WTC11 (cell line): ENCODE measurements around the gene TMEM117. TPM values are rescaled to one million over a fixed set of nuclear protein-coding genes. Genes with fewer than 3 reads are reported as not detected.

Experiments used
- ATAC-seq: fragments of 200-7000 bp; cut with Tn5 transposase; 2 replicates; pipeline ENCODE4 v1.10.0; 2021; ENCODE audit warnings: mild to moderate bottlenecking, moderate library complexity
- CTCF ChIA-PET: fragments of 300-600 bp; sonication (Branson Sonifier 250); formaldehyde crosslinking; loops from one replicate; lab custom pipeline; 2021; ENCODE audit warnings: antibody characterized with exemption; lab: Charles Lee
- POLR2A ChIA-PET: fragments of 350-600 bp; sonication (Branson Sonifier 250); formaldehyde crosslinking; loops from one replicate; lab custom pipeline; 2021; ENCODE audit warnings: antibody characterized with exemption; lab: Charles Lee
- DNase-seq: peaks from one replicate; pipeline ENCODE4 v3.0.0; 2021; ENCODE audit warnings: low spot score
- H3K27ac Mint-ChIP-seq: 2 replicates; pipeline ENCODE4 v1.8.0; 2021; ENCODE audit warnings: mixed read lengths
- H3K27me3 Mint-ChIP-seq: 2 replicates; pipeline ENCODE4 v1.8.0; 2021; ENCODE audit warnings: low read depth, mild to moderate bottlenecking, moderate library complexity, mixed read lengths
- H3K36me3 Mint-ChIP-seq: 2 replicates; pipeline ENCODE4 v1.8.0; 2021; ENCODE audit warnings: mixed read lengths
- H3K4me1 Mint-ChIP-seq: 2 replicates; pipeline ENCODE4 v1.8.0; 2022; ENCODE audit warnings: mixed read lengths
- H3K4me3 Mint-ChIP-seq: 2 replicates; pipeline ENCODE4 v1.8.0; 2021; ENCODE audit warnings: mild to moderate bottlenecking, moderate library complexity, mixed read lengths
- H3K9me3 Mint-ChIP-seq: 2 replicates; pipeline ENCODE4 v1.8.0; 2021; ENCODE audit warnings: mixed read lengths
- ESRRA ChIP-seq: sonication (generic); formaldehyde crosslinking; IDR thresholded peaks from 2 replicates; pipeline ENCODE4 v1.8.1; 2022; ENCODE audit warnings: mild to moderate bottlenecking, missing genetic modification reagents, borderline replicate concordance
- FOXJ3 ChIP-seq: sonication (generic); formaldehyde crosslinking; IDR thresholded peaks from 2 replicates; pipeline ENCODE4 v1.9.0; 2021; ENCODE audit warnings: missing genetic modification reagents, mild to moderate bottlenecking, borderline replicate concordance
- FOXK1 ChIP-seq: sonication (generic); formaldehyde crosslinking; IDR thresholded peaks from 2 replicates; pipeline ENCODE4 v1.8.0; 2022; ENCODE audit warnings: mild to moderate bottlenecking, moderate library complexity, missing genetic modification reagents
- IRF2 ChIP-seq: sonication (generic); formaldehyde crosslinking; IDR thresholded peaks from 2 replicates; pipeline ENCODE4 v1.8.0; 2022; ENCODE audit warnings: low read depth, missing genetic modification reagents, borderline replicate concordance
- NFE2L1 ChIP-seq: sonication (generic); formaldehyde crosslinking; IDR thresholded peaks from 2 replicates; pipeline ENCODE4 v1.8.1; 2023; ENCODE audit warnings: missing genetic modification reagents
- NR3C1 ChIP-seq: sonication (generic); formaldehyde crosslinking; conservative IDR thresholded peaks from 2 replicates; pipeline ENCODE4 v1.8.1; 2023; ENCODE audit warnings: low read depth, mild to moderate bottlenecking, missing genetic modification reagents
- PRRX2 ChIP-seq: fragments of 250-450 bp; sonication (Bioruptor Pico); IDR thresholded peaks from 2 replicates; pipeline ENCODE4 v1.8.0; 2021; ENCODE audit warnings: mild to moderate bottlenecking
- RORB ChIP-seq: fragments of 250-450 bp; sonication (Bioruptor Pico); IDR thresholded peaks from 2 replicates; pipeline ENCODE4 v1.9.0; 2021; ENCODE audit warnings: mild to moderate bottlenecking
- SMAD4 ChIP-seq: sonication (generic); formaldehyde crosslinking; IDR thresholded peaks from 2 replicates; pipeline ENCODE4 v1.8.0; 2022; ENCODE audit warnings: mild to moderate bottlenecking, missing genetic modification reagents
- SOX15 ChIP-seq: fragments of 250-450 bp; sonication (Bioruptor Pico); IDR thresholded peaks from 2 replicates; pipeline ENCODE4 v1.9.0; 2021; ENCODE audit warnings: mild to moderate bottlenecking
- TEAD1 ChIP-seq: sonication (generic); formaldehyde crosslinking; IDR thresholded peaks from 2 replicates; pipeline ENCODE4 v1.8.0; 2022; ENCODE audit warnings: mild to moderate bottlenecking, missing genetic modification reagents
- ZNF138 ChIP-seq: sonication (generic); formaldehyde crosslinking; conservative IDR thresholded peaks from 2 replicates; pipeline ENCODE4 v1.8.1; 2022; ENCODE audit warnings: mild to moderate bottlenecking, moderate library complexity, missing genetic modification reagents
- ZNF219 ChIP-seq: sonication (generic); formaldehyde crosslinking; IDR thresholded peaks from 2 replicates; pipeline ENCODE4 v1.8.0; 2023; ENCODE audit warnings: missing genetic modification reagents, mild to moderate bottlenecking, borderline replicate concordance
- ZNF232 ChIP-seq: sonication (generic); formaldehyde crosslinking; IDR thresholded peaks from 2 replicates; pipeline ENCODE4 v1.8.0; 2022; ENCODE audit warnings: mild to moderate bottlenecking, missing genetic modification reagents
- ZNF396 ChIP-seq: fragments of 250-450 bp; sonication (Bioruptor Pico); IDR thresholded peaks from 2 replicates; pipeline ENCODE4 v1.8.0; 2021; ENCODE audit warnings: mild to moderate bottlenecking, moderate library complexity, borderline replicate concordance
- ZNF416 ChIP-seq: fragments of 250-450 bp; sonication (Bioruptor Pico); IDR thresholded peaks from 2 replicates; pipeline ENCODE4 v1.9.0; 2021; ENCODE audit warnings: mild to moderate bottlenecking, inconsistent platforms
- ZNF423 ChIP-seq: fragments of 250-450 bp; sonication (Bioruptor Pico); IDR thresholded peaks from 2 replicates; pipeline ENCODE4 v2.1.2; 2022; ENCODE audit warnings: mild to moderate bottlenecking, moderate library complexity
- ZNF671 ChIP-seq: fragments of 250-450 bp; sonication (Bioruptor Pico); IDR thresholded peaks from 2 replicates; pipeline ENCODE4 v1.8.0; 2021; ENCODE audit warnings: mild to moderate bottlenecking
- total RNA-seq: library from RNA; stranded (reverse); gene quantifications from 3 replicates; pipeline ENCODE4 v1.2.3, GENCODE V29; 2021
- TF ChIP-seq, protein P1 (sequence below): sonication (generic); formaldehyde crosslinking; IDR thresholded peaks from 2 replicates; pipeline ENCODE4 v1.8.1; 2023; ENCODE audit warnings: mild to moderate bottlenecking, missing genetic modification reagents, moderate library complexity
- TF ChIP-seq, protein P2 (sequence below): sonication (generic); formaldehyde crosslinking; IDR thresholded peaks from 2 replicates; pipeline ENCODE4 v1.8.0; 2023; ENCODE audit warnings: missing genetic modification reagents, mild to moderate bottlenecking, borderline replicate concordance
- TF ChIP-seq, protein P3 (sequence below): sonication (generic); formaldehyde crosslinking; IDR thresholded peaks from 2 replicates; pipeline ENCODE4 v1.8.0; 2022; ENCODE audit warnings: mild to moderate bottlenecking, missing genetic modification reagents
- TF ChIP-seq, protein P4 (sequence below): sonication (generic); formaldehyde crosslinking; IDR thresholded peaks from 2 replicates; pipeline ENCODE4 v1.8.1; 2022; ENCODE audit warnings: mild to moderate bottlenecking, missing genetic modification reagents, moderate library complexity, borderline replicate concordance
- TF ChIP-seq, protein P5 (sequence below): sonication (generic); formaldehyde crosslinking; IDR thresholded peaks from 2 replicates; pipeline ENCODE4 v1.8.1; 2023; ENCODE audit warnings: mild to moderate bottlenecking, missing genetic modification reagents, moderate library complexity
- TF ChIP-seq, protein P6 (sequence below): sonication (generic); formaldehyde crosslinking; conservative IDR thresholded peaks from 2 replicates; pipeline ENCODE4 v1.8.1; 2023; ENCODE audit warnings: mild to moderate bottlenecking, low read depth, missing genetic modification reagents, moderate library complexity
- TF ChIP-seq, protein P7 (sequence below): fragments of 250-450 bp; sonication (Bioruptor Pico); IDR thresholded peaks from 2 replicates; pipeline ENCODE4 v1.9.0; 2021; ENCODE audit warnings: moderate library complexity, mild to moderate bottlenecking, inconsistent platforms, borderline replicate concordance

Gene TMEM117
- total RNA-seq, 1 experiment from 2014 or later, result 1.5 TPM

DNA sequence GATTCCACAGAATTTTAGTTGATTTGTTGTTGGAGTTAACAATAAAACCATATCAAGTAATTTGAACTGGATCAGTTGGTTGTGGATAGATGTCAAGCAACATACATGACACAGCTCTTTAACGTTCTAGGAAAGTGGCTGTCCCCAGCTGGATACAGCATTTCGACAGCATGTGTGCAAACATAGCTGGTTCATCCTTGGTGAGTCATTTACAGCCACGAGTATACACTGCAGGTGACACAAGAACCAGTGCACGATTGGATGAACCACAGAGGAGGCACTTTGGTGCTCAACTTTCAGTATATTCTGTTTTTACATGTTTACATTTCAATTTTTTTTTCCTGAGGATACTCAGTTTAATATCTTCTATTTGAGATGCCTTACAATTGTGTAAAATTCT, 242.4 kb downstream of the TMEM117 start (continued):
- TF ChIP-seq, protein P1, sequence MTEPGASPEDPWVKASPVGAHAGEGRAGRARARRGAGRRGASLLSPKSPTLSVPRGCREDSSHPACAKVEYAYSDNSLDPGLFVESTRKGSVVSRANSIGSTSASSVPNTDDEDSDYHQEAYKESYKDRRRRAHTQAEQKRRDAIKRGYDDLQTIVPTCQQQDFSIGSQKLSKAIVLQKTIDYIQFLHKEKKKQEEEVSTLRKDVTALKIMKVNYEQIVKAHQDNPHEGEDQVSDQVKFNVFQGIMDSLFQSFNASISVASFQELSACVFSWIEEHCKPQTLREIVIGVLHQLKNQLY (CRISPR knock-in tag), result no peak
- TF ChIP-seq PRRX2 (CRISPR knock-in tag), result no peak

DNA sequence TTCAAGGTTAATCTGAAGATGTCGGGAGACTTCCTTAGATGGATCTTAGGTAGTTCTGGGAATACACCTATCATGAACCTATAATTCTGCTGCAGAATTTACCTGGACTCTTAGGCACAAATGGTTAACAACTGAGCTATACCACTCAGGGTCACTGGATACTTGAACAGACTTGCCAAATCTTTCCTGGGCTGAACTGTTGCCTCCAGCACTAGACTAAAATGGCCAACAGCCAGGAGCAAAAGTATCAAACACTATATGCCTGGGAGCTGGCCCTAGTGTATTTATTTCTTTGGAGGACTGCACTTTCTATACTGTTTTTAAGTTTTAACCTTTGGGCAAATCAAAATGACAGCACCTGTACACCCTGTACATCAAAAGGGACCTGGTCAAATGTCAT, 252.8 kb downstream of the TMEM117 start:
- POLR2A ChIA-PET, result no interaction called here
- H3K27me3 Mint-ChIP-seq, result no peaks in the 10 kb centered on the region
- no peak overlapping the region for H3K27ac Mint-ChIP-seq
- CTCF ChIA-PET, result interaction anchor here (1.0 kb wide), 1 partner anchor 73 kb away, joined by 3 read pairs; no protein-coding TSS in a partner anchor
- 0 out of 2 replicates have a peak, but pooled peaks cover 8% of the 10 kb centered on the region for H3K9me3 Mint-ChIP-seq
- no peaks in the 10 kb centered on the region for H3K36me3 Mint-ChIP-seq
- H3K4me3 Mint-ChIP-seq, result no peak overlapping the region
- no peak for ATAC-seq
- no peaks in the 10 kb centered on the region for H3K4me1 Mint-ChIP-seq
- DNase-seq, result no peak
- TF ChIP-seq TEAD1, result no peak
- TF ChIP-seq, protein P2, sequence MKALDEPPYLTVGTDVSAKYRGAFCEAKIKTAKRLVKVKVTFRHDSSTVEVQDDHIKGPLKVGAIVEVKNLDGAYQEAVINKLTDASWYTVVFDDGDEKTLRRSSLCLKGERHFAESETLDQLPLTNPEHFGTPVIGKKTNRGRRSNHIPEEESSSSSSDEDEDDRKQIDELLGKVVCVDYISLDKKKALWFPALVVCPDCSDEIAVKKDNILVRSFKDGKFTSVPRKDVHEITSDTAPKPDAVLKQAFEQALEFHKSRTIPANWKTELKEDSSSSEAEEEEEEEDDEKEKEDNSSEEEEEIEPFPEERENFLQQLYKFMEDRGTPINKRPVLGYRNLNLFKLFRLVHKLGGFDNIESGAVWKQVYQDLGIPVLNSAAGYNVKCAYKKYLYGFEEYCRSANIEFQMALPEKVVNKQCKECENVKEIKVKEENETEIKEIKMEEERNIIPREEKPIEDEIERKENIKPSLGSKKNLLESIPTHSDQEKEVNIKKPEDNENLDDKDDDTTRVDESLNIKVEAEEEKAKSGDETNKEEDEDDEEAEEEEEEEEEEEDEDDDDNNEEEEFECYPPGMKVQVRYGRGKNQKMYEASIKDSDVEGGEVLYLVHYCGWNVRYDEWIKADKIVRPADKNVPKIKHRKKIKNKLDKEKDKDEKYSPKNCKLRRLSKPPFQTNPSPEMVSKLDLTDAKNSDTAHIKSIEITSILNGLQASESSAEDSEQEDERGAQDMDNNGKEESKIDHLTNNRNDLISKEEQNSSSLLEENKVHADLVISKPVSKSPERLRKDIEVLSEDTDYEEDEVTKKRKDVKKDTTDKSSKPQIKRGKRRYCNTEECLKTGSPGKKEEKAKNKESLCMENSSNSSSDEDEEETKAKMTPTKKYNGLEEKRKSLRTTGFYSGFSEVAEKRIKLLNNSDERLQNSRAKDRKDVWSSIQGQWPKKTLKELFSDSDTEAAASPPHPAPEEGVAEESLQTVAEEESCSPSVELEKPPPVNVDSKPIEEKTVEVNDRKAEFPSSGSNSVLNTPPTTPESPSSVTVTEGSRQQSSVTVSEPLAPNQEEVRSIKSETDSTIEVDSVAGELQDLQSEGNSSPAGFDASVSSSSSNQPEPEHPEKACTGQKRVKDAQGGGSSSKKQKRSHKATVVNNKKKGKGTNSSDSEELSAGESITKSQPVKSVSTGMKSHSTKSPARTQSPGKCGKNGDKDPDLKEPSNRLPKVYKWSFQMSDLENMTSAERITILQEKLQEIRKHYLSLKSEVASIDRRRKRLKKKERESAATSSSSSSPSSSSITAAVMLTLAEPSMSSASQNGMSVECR (CRISPR knock-in tag), result no peak
- TF ChIP-seq, protein P3, sequence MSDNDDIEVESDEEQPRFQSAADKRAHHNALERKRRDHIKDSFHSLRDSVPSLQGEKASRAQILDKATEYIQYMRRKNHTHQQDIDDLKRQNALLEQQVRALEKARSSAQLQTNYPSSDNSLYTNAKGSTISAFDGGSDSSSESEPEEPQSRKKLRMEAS (CRISPR knock-in tag), result no peak
- no peak for TF ChIP-seq ZNF232 (CRISPR knock-in tag)
- no peak for TF ChIP-seq ZNF138 (CRISPR knock-in tag)
- no peak for TF ChIP-seq ZNF416 (CRISPR knock-in tag)
- no peak for TF ChIP-seq ESRRA (CRISPR knock-in tag)
- no peak for TF ChIP-seq ZNF423
- no peak for TF ChIP-seq FOXJ3 (CRISPR knock-in tag)
- TF ChIP-seq, protein P4, sequence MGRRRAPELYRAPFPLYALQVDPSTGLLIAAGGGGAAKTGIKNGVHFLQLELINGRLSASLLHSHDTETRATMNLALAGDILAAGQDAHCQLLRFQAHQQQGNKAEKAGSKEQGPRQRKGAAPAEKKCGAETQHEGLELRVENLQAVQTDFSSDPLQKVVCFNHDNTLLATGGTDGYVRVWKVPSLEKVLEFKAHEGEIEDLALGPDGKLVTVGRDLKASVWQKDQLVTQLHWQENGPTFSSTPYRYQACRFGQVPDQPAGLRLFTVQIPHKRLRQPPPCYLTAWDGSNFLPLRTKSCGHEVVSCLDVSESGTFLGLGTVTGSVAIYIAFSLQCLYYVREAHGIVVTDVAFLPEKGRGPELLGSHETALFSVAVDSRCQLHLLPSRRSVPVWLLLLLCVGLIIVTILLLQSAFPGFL (CRISPR knock-in tag), result no peak
- TF ChIP-seq SMAD4, result no peak
- TF ChIP-seq ZNF671, result no peak
- TF ChIP-seq IRF2, result no peak
- no peak for TF ChIP-seq RORB (CRISPR knock-in tag)

DNA sequence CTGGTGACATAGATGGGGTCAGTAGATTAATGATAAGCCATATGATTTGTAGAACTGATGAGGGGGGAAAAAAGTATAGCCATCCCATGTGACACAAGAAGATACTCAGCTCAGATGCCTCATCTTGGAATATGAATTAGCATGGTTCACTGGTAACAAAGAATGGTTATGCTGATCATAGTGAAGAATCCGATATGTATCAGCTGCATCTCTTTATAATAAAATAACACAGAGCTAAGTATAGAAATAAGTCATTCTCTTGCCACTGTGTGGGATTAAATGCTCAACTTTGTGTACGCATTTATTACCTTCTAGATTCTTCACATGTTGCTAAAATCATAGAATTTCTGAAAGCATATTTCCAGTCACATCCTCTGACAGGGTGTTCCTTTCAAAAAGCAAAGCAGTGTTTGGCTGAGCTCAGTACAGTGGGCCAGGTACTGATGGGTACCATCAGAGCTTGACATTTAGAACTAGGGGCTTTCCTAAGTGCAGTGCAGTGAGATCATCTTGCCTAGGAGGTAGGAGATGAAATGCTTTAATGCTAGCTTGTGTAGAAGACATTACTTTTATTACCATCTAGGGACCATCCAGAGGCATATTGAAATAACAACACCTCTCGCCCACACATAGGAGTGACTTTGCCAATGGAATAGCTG, 256.2 kb downstream of the TMEM117 start:
- ChIA-PET CTCF (no interaction called here), POLR2A (no interaction called here)
- Mint-ChIP-seq H3K9me3 (peaks cover 14% of the 10 kb centered on the region), H3K27ac (no peak overlapping the region), H3K4me1 (no peaks in the 10 kb centered on the region), H3K36me3 (no peaks in the 10 kb centered on the region), H3K4me3 (no peak overlapping the region), H3K27me3 (no peaks in the 10 kb centered on the region)
- DNase-seq, result no peak
- ATAC-seq, result no peak
- TF ChIP-seq NFE2L1 (CRISPR knock-in tag), result no peak
- no peak for TF ChIP-seq ZNF219 (CRISPR knock-in tag)
- TF ChIP-seq, protein P5, sequence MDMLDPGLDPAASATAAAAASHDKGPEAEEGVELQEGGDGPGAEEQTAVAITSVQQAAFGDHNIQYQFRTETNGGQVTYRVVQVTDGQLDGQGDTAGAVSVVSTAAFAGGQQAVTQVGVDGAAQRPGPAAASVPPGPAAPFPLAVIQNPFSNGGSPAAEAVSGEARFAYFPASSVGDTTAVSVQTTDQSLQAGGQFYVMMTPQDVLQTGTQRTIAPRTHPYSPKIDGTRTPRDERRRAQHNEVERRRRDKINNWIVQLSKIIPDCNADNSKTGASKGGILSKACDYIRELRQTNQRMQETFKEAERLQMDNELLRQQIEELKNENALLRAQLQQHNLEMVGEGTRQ, result no peak
- no peak for TF ChIP-seq ZNF396 (CRISPR knock-in tag)
- no peak for TF ChIP-seq NR3C1 (CRISPR knock-in tag)
- TF ChIP-seq SOX15 (CRISPR knock-in tag), result no peak
- TF ChIP-seq, protein P6, sequence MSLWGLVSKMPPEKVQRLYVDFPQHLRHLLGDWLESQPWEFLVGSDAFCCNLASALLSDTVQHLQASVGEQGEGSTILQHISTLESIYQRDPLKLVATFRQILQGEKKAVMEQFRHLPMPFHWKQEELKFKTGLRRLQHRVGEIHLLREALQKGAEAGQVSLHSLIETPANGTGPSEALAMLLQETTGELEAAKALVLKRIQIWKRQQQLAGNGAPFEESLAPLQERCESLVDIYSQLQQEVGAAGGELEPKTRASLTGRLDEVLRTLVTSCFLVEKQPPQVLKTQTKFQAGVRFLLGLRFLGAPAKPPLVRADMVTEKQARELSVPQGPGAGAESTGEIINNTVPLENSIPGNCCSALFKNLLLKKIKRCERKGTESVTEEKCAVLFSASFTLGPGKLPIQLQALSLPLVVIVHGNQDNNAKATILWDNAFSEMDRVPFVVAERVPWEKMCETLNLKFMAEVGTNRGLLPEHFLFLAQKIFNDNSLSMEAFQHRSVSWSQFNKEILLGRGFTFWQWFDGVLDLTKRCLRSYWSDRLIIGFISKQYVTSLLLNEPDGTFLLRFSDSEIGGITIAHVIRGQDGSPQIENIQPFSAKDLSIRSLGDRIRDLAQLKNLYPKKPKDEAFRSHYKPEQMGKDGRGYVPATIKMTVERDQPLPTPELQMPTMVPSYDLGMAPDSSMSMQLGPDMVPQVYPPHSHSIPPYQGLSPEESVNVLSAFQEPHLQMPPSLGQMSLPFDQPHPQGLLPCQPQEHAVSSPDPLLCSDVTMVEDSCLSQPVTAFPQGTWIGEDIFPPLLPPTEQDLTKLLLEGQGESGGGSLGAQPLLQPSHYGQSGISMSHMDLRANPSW (CRISPR knock-in tag), result no peak
- no peak for TF ChIP-seq FOXK1 (CRISPR knock-in tag)
- TF ChIP-seq, protein P7, sequence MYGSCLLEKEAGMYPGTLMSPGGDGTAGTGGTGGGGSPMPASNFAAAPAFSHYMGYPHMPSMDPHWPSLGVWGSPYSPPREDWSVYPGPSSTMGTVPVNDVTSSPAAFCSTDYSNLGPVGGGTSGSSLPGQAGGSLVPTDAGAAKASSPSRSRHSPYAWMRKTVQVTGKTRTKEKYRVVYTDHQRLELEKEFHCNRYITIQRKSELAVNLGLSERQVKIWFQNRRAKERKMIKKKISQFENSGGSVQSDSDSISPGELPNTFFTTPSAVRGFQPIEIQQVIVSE, result no peak
